GM19035 (cell line): ENCODE data around the gene ERAS.

Source experiments
- ATAC-seq: cut with Tn5 transposase; IDR thresholded peaks from one replicate; pipeline ENCODE4 v1.9.1; 2021; ENCODE audit not compliant: unreplicated experiment

ERAS gene

DNA sequence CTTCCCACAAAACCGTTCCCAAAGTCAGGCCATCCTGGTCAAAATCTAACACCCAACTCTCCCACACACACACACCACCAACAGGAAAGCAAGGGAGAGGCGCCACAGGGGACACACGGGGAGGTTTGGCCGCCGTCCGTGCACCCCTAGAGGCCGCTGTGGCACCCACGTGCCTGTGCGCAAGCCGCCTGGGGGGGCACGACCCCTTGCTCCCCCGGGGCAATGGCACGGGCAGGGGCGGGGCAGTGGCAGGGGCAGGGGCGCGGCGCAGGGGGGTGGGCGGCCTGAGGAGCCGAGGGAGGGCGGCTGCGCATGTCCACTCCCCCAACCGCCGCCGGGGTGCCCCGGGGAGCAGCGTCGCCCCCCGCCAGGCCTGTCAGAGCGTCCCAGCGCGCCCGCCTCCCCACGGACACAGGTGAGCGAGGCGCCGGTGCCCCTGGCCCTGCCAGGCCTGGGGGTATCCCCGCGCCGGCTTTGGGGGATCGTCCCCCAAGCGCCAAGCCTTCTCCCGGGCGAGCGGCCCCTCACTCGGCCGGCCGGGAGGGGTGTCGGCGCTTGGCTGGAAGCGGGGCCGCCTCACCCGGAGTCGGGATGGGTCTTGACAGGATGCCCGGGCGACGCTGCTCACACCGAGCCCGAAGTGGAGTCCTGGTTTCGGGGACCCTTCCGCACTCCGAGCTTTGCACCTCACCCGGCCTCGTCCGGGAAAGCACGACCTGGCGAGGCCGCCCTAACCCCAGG is at the start of gene ERAS:
Gene ERAS (plus strand): TSS at position 379 of the 741 bp plus-strand sequence. CDS start 2,611 bp downstream, outside the sequence.
- ATAC-seq: no peak

DNA sequence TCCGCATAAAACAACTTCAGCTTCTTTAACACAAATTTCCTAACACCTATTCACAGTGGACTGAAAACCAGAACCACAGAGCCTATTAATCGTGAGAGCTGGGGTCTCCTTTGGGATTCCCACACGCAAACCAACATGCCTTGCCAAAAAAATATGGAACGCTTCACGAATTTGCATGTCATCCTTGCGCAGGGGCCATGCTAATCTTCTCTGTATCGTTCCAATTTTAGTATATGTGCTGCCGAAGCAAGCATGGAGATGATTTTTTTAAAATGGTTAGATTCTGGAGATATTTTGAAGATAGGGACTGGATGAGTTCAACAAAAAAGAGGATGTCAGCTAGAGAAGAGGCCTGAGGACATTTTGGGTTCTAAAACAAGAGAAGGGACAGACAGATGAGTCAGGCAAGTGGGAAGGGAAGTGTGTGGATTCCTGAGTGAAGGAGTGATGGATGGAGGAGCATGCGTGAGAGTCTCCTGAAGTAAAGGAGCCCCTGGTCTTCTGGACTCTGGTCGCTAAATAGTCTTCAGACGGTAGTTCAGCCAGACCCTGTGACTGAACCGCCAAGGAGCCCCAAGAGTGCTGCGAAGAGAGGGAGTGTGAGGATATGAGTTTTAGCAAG is 49.4 kb upstream of the ERAS start:
- ATAC-seq: no peak

DNA sequence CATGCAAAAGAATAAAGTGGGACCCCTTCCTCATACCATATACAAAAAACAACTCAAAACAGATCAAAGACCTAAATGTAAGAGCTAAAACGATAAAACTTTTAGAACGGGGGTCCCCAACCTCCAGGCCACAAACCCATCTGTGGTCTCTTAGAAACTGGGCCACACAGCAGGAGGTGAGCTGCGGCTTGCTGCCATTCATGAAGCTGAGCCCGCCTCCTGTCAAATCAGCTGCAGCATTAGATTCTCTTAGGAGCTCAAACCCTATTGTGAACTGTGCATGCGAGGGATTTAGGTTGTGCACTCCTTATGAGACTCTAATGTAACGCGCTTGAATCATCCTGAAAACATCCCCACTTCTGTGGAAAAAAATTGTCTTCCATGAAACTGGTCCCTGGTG is 46.9 kb upstream of the ERAS start:
- no peak for ATAC-seq

DNA sequence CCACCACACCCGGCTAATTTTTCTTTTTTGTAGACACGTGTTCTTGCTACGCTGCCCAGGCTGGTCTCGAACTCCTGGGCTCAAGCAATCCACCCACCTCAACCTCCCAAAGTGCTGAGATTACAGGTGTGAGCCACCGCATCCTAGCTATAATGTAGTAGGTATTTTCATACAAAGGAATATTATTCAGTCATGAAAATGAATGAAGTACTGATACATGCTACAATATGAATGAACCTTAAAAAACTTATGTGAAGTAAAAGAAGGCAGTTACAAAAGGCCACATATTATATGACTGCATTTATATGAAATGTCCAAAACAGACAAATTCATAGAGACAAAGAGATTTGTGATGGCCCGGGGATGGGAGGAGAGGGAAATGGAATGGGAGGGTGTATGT is 44.6 kb upstream of the ERAS start:
- no peak for ATAC-seq

GRCh38 chrX:48782216-48782615 is 44.1 kb upstream of the ERAS start:
- no peak for ATAC-seq

DNA sequence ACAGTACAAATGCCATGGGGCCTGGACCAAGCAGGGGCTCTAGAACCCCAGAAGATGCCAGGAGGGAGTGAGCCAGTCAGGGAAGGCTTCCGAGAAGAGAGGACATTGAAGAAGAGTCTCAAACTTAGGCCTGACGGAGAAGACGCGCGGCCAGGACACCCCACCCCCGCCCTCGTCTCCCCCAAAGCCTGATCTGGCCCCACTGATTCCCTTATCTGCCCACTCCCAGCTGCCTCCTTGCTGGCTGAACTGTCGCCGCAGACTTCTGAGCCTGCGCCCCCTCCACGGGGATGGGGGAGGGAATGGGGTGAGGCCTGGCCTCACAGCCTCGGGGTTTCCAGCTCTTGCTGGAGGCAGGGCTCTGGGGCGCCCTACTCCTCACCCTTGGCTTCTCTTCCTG is 43.5 kb upstream of the ERAS start:
- ATAC-seq: no peak

GRCh38 chrX:48784726-48785125 is 41.6 kb upstream of the ERAS start:
- no peak for ATAC-seq

GRCh38 chrX:48785186-48785539 is 41.1 kb upstream of the ERAS start:
- no peak for ATAC-seq

- ATAC-seq: no peak
Measured at GRCh38 chrX:48785540-48786214, 40.6 kb upstream of the ERAS start.

GRCh38 chrX:48786341-48786800 is 39.9 kb upstream of the ERAS start, which contains the start of gene GATA1:
GATA1 (plus strand) TSS chrX:48786590; CDS start chrX:48791110, 4,520 bp downstream.
- no peak for ATAC-seq

- ATAC-seq: no peak
Measured at GRCh38 chrX:48786825-48787504, 39.3 kb upstream of the ERAS start.

DNA sequence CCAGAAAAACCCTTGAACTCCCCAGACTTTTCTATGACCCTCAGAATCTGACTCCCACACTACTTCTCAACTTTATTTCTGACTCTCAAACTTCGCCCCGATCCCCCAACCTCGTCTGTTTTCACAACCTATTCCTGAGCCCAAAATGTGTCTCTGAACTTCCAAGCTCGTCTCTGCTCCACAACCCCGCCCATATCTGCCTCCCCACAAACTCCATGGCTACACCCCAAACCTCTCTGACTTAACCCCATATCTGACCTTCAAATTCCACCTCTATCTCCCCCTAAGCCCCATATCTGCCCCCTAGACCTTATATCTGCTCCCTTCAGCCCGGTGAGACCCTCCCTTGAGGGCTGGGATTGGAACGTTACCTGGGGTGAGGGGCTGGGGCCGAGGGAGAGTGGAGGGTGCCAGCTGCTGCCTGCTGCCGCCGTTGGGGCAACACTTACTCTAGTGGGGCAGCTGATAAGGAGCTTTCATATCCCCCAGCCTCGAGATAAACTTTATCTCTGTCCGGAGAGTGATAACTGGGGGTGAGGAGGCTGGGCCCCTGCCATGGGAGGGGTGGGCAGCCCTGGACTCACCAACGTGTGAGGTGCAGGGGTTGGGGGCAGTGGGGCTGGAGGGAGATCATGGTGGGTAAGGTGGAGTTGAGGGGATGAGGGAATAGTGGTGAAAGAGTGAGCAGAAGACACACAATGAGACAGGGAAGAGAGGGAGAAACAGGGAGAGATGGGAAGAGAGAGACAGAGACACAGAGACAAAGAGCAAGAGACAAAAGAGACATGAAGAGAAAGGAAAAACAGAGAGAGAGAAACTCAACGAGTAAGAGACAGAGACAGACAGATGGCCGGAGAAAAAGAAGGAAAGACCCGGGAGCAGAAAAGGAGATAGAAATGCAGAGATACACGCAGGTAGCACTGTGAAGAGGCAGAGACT is 38.5 kb upstream of the ERAS start:
- no peak for ATAC-seq

GRCh38 chrX:48789366-48790220 is 36.7 kb upstream of the ERAS start:
- no peak for ATAC-seq

- no peak for ATAC-seq
Measured at GRCh38 chrX:48790477-48790876, 35.8 kb upstream of the ERAS start.

DNA sequence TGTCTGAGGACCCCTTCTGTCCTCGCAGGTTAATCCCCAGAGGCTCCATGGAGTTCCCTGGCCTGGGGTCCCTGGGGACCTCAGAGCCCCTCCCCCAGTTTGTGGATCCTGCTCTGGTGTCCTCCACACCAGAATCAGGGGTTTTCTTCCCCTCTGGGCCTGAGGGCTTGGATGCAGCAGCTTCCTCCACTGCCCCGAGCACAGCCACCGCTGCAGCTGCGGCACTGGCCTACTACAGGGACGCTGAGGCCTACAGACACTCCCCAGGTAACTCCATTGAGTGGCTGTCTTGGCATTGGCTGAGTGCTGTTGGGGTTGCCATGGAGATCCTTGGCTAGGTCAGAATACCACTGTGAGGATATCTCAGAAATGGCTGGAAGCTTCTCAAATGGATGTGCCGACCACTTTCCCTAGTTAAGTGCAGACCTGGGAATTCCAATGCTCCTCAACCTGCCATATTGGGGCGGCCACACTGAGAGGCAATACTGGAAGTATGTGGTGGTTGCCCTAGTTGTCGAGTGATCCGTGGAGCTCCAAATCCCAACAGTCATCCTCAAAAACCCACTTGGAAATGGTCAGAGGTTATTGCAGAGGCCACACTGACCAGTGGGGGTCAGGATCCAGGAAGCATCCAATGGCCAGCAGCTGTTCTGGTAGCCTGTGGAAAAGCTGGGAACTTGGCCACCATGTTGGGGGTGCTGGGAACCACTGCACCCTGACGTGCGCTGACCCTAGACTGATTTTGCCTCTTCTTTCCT is 35.1 kb upstream of the ERAS start:
- no peak for ATAC-seq

GRCh38 chrX:48792219-48792618 is 34.1 kb upstream of the ERAS start:
- no peak for ATAC-seq

DNA sequence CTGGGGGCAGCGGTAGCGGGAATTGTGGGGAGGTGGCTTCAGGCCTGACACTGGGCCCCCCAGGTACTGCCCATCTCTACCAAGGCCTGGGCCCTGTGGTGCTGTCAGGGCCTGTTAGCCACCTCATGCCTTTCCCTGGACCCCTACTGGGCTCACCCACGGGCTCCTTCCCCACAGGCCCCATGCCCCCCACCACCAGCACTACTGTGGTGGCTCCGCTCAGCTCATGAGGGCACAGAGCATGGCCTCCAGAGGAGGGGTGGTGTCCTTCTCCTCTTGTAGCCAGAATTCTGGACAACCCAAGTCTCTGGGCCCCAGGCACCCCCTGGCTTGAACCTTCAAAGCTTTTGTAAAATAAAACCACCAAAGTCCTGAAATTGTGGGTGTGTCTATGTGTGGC is 32.4 kb upstream of the ERAS start:
- no peak for ATAC-seq

GRCh38 chrX:48794340-48794910 is 31.9 kb upstream of the ERAS start:
- no peak for ATAC-seq
